SH-SY5Y (cell line): ENCODE data around the gene WBP1L.

Source experiments
- GATA2 ChIP-seq: IDR thresholded peaks from 2 replicates; pipeline ENCODE4 v1.6.1; 2011; ENCODE audit warnings: mild to moderate bottlenecking, low read depth, low read length
- GATA3 ChIP-seq: IDR thresholded peaks from 2 replicates; pipeline ENCODE4 v1.6.1; 2011; ENCODE audit warnings: low read depth, mild to moderate bottlenecking, low read length, moderate library complexity

GRCh38 chr10:102757323-102757722, 13.6 kb downstream of the WBP1L start:
- TF ChIP-seq GATA2: no peak
- no peak for TF ChIP-seq GATA3
